Loucy (cell line): Measurements from ENCODE around the gene PKP4.

Source experiments
- H2AFZ ChIP-seq: fragments of 200-600 bp; sonication (generic); 2 replicates; pipeline ENCODE4 v1.6.0; 2016; ENCODE audit warnings: antibody characterized with exemption, mild to moderate bottlenecking, low read length, moderate library complexity
- H3F3A ChIP-seq: fragments of 200-600 bp; 2 replicates; pipeline ENCODE4 v1.6.0; 2016; ENCODE audit warnings: antibody characterized with exemption, low read depth, mild to moderate bottlenecking
- H3K27me3 ChIP-seq: fragments of 200-600 bp; sonication (generic); 2 replicates; pipeline ENCODE4 v1.6.1; 2014; ENCODE audit warnings: low read length, mild to moderate bottlenecking; ENCODE audit not compliant: insufficient read depth, poor library complexity, severe bottlenecking
- H3K36me3 ChIP-seq: fragments of 200-600 bp; sonication (generic); 2 replicates; pipeline ENCODE4 v1.6.1; 2016; ENCODE audit warnings: low read length; ENCODE audit not compliant: insufficient read depth
- H3K4me1 ChIP-seq: fragments of 200-600 bp; sonication (generic); 2 replicates; pipeline ENCODE4 v1.5.1; 2014; ENCODE audit warnings: low read length, mild to moderate bottlenecking; ENCODE audit not compliant: insufficient read depth, poor library complexity, severe bottlenecking
- H3K4me2 ChIP-seq: fragments of 200-600 bp; sonication (generic); 2 replicates; pipeline ENCODE4 v1.6.0; 2014; ENCODE audit warnings: antibody characterized with exemption, low read length, low read depth, mild to moderate bottlenecking; ENCODE audit not compliant: poor library complexity, severe bottlenecking
- H3K4me3 ChIP-seq: fragments of 200-600 bp; sonication (generic); 2 replicates; pipeline ENCODE4 v1.5.1; 2014; ENCODE audit warnings: low read length, mild to moderate bottlenecking, mixed read lengths; ENCODE audit not compliant: poor library complexity, severe bottlenecking
- H3K79me2 ChIP-seq: fragments of 200-600 bp; sonication (generic); 2 replicates; pipeline ENCODE4 v1.6.1; 2014; ENCODE audit warnings: low read length; ENCODE audit not compliant: insufficient read depth
- H3K9ac ChIP-seq: fragments of 200-600 bp; sonication (generic); 2 replicates; pipeline ENCODE4 v1.6.0; 2014; ENCODE audit warnings: mild to moderate bottlenecking, low read depth, low read length, moderate library complexity; ENCODE audit not compliant: poor library complexity, severe bottlenecking
- H3K9me2 ChIP-seq: fragments of 200-600 bp; sonication (generic); replicated peaks from 2 replicates; pipeline ENCODE4 v1.6.1; 2016; ENCODE audit warnings: low read depth, low read length, mixed read lengths
- H3K9me3 ChIP-seq: fragments of 200-600 bp; sonication (generic); 2 replicates; pipeline ENCODE4 v1.6.1; 2014; ENCODE audit warnings: mild to moderate bottlenecking, antibody characterized with exemption, low read length, low read depth; ENCODE audit not compliant: insufficient read depth
- H4K20me1 ChIP-seq: fragments of 200-600 bp; sonication (generic); 2 replicates; pipeline ENCODE4 v1.6.0; 2014; ENCODE audit warnings: antibody characterized with exemption, low read length, mild to moderate bottlenecking; ENCODE audit not compliant: insufficient read depth, poor library complexity, severe bottlenecking
- CTCF ChIP-seq: fragments of 200-600 bp; sonication (generic); conservative IDR thresholded peaks from 2 replicates; pipeline ENCODE4 v1.5.1; 2014; ENCODE audit warnings: mild to moderate bottlenecking, antibody characterized with exemption, low read length
- EZH2phosphoT487 ChIP-seq: fragments of 200-600 bp; IDR thresholded peaks from 2 replicates; pipeline ENCODE4 v1.6.1; 2018; ENCODE audit warnings: antibody characterized with exemption, mild to moderate bottlenecking, moderate library complexity, borderline replicate concordance

PKP4 gene

GRCh38 chr2:158718196-158718585 is 261.4 kb downstream of the PKP4 start:
- TF ChIP-seq EZH2phosphoT487 (no peak), CTCF (no peak)
- H3K9me3 ChIP-seq = no peaks in the 10 kb centered on the region
- H3K4me3 ChIP-seq = no peak overlapping the region
- peaks cover 3% of the 10 kb centered on the region for H3K27me3 ChIP-seq
- no peaks in the 10 kb centered on the region for H3K4me1 ChIP-seq
- H4K20me1 ChIP-seq = no peaks in the 10 kb centered on the region
- H3K9me2 ChIP-seq = no peaks in the 10 kb centered on the region
- no peaks in the 10 kb centered on the region for H3K36me3 ChIP-seq
- H2AFZ ChIP-seq = no peak overlapping the region
- H3K4me2 ChIP-seq = no peak overlapping the region
- no peak overlapping the region for H3K9ac ChIP-seq
- H3K79me2 ChIP-seq = no peaks in the 10 kb centered on the region
- no peaks in the 10 kb centered on the region for H3F3A ChIP-seq

GRCh38 chr2:158718851-158719250 is 262.1 kb downstream of the PKP4 start:
- no peaks in the 10 kb centered on the region for H3K36me3 ChIP-seq
- no peaks in the 10 kb centered on the region for H4K20me1 ChIP-seq
- no peak overlapping the region for H3K4me2 ChIP-seq
- H3F3A ChIP-seq = no peaks in the 10 kb centered on the region
- no peak overlapping the region for H3K4me3 ChIP-seq
- no peak overlapping the region for H2AFZ ChIP-seq
- H3K27me3 ChIP-seq = peaks cover 3% of the 10 kb centered on the region
- H3K79me2 ChIP-seq = no peaks in the 10 kb centered on the region
- no peak overlapping the region for H3K9ac ChIP-seq
- H3K9me2 ChIP-seq = no peaks in the 10 kb centered on the region
- no peaks in the 10 kb centered on the region for H3K4me1 ChIP-seq
- no peaks in the 10 kb centered on the region for H3K9me3 ChIP-seq
- TF ChIP-seq EZH2phosphoT487 (no peak), CTCF (no peak)

- Histone ChIP-seq H3K36me3 (no peaks in the 10 kb centered on the region), H3K9me2 (no peaks in the 10 kb centered on the region), H3K4me2 (no peak overlapping the region), H4K20me1 (no peaks in the 10 kb centered on the region), H3K79me2 (no peaks in the 10 kb centered on the region), H3K27me3 (peaks cover 3% of the 10 kb centered on the region), H3K4me1 (no peaks in the 10 kb centered on the region), H2AFZ (no peak overlapping the region), H3K9me3 (no peaks in the 10 kb centered on the region), H3K4me3 (no peak overlapping the region), H3F3A (no peaks in the 10 kb centered on the region), H3K9ac (no peak overlapping the region)
- TF ChIP-seq EZH2phosphoT487 = no peak
- TF ChIP-seq CTCF = no peak
Measured at GRCh38 chr2:158719403-158719802, 262.7 kb downstream of the PKP4 start.
